HEK293 (cell line): Measurements from ENCODE around the gene NFIX.

Experiments used
- CTCF ChIA-PET: fragments of 350-600 bp; formaldehyde crosslinking; extraction: SDS; loops from one replicate; lab custom pipeline; 2021; ENCODE audit warnings: antibody characterized with exemption; lab: Yijun Ruan, JAX
- POLR2A ChIA-PET: fragments of 300-600 bp; formaldehyde crosslinking; extraction: SDS; loops from one replicate; lab custom pipeline; 2020; ENCODE audit warnings: antibody characterized with exemption, inconsistent platforms; lab: Yijun Ruan, JAX
- H3K27ac ChIP-seq: fragments of 200-500 bp; sonication (Bioruptor generic); 2 replicates; pipeline ENCODE4 v1.5.1; 2014; ENCODE audit warnings: low read depth, low read length, control low read depth, inconsistent platforms; ENCODE audit errors: extremely low read depth
- H3K36me3 ChIP-seq, 2 experiments: fragments of 200-500 bp in 1 of 2; sonication (Bioruptor generic) in 1 of 2; 1 replicate in 1 of 2; 2 replicates in 1 of 2; pipeline ENCODE4 v1.5.1; 2014 to 2017; ENCODE audit warnings: inconsistent platforms in 2 of 2, low read length in 2 of 2; ENCODE audit not compliant: control insufficient read depth in 2 of 2, insufficient read depth in 1 of 2
- H3K4me1 ChIP-seq: fragments of 200-500 bp; sonication (Bioruptor generic); 2 replicates; pipeline ENCODE4 v1.5.1; 2014; ENCODE audit warnings: mild to moderate bottlenecking, low read length, inconsistent platforms; ENCODE audit not compliant: control insufficient read depth, insufficient read depth
- H3K4me3 ChIP-seq: 2 replicates; pipeline ENCODE4 v1.5.1; 2011; ENCODE audit warnings: low read depth, mild to moderate bottlenecking, control low read depth, low read length, moderate library complexity
- H3K9me3 ChIP-seq: fragments of 200-500 bp; sonication (Bioruptor generic); 2 replicates; pipeline ENCODE4 v1.5.1; 2014; ENCODE audit warnings: low read depth, low read length, inconsistent platforms; ENCODE audit not compliant: control insufficient read depth, insufficient read depth
- GLIS2 ChIP-seq: fragments of 450-650 bp; formaldehyde crosslinking; IDR thresholded peaks from 2 replicates; pipeline ENCODE4 v1.5.1; 2016; ENCODE audit warnings: missing biosample characterization, missing genetic modification characterization
- HOXC10 ChIP-seq: sonication (generic); formaldehyde crosslinking; IDR thresholded peaks from 2 replicates; pipeline ENCODE4 v1.8.1; 2023; ENCODE audit warnings: mild to moderate bottlenecking, missing genetic modification reagents
- HOXD13 ChIP-seq: sonication (generic); formaldehyde crosslinking; IDR thresholded peaks from 2 replicates; pipeline ENCODE4 v1.8.0; 2022; ENCODE audit warnings: missing genetic modification reagents, borderline replicate concordance
- MYNN ChIP-seq: fragments of 450-650 bp; formaldehyde crosslinking; IDR thresholded peaks from 2 replicates; pipeline ENCODE4 v1.5.1; 2016; ENCODE audit warnings: missing biosample characterization, missing genetic modification characterization, borderline replicate concordance
- OSR2 ChIP-seq: fragments of 450-650 bp; formaldehyde crosslinking; IDR thresholded peaks from 2 replicates; pipeline ENCODE4 v1.5.1; 2016; ENCODE audit warnings: missing biosample characterization, missing genetic modification characterization
- SALL2 ChIP-seq: fragments of 450-650 bp; formaldehyde crosslinking; IDR thresholded peaks from 2 replicates; pipeline ENCODE4 v1.5.0; 2017; ENCODE audit warnings: missing biosample characterization, mild to moderate bottlenecking, missing genetic modification characterization, borderline replicate concordance
- SCRT2 ChIP-seq: fragments of 450-650 bp; formaldehyde crosslinking; IDR thresholded peaks from 2 replicates; pipeline ENCODE4 v1.5.1; 2016; ENCODE audit warnings: missing biosample characterization, missing genetic modification characterization
- YY1 ChIP-seq: fragments of 450-650 bp; formaldehyde crosslinking; IDR thresholded peaks from 2 replicates; pipeline ENCODE4 v1.5.1; 2018; ENCODE audit warnings: missing biosample characterization, missing genetic modification characterization
- ZNF155 ChIP-seq: fragments of 450-650 bp; formaldehyde crosslinking; IDR thresholded peaks from 2 replicates; pipeline ENCODE4 v1.5.1; 2016; ENCODE audit warnings: missing biosample characterization, missing genetic modification characterization
- ZNF248 ChIP-seq: fragments of 450-650 bp; formaldehyde crosslinking; IDR thresholded peaks from 2 replicates; pipeline ENCODE4 v1.5.1; 2017; ENCODE audit warnings: missing biosample characterization, missing genetic modification characterization
- ZNF266 ChIP-seq: fragments of 450-650 bp; formaldehyde crosslinking; IDR thresholded peaks from 2 replicates; pipeline ENCODE4 v1.5.1; 2016; ENCODE audit warnings: missing biosample characterization, missing genetic modification characterization, low read depth
- ZNF366 ChIP-seq: fragments of 450-650 bp; formaldehyde crosslinking; conservative IDR thresholded peaks from 2 replicates; pipeline ENCODE4 v1.5.1; 2016; ENCODE audit warnings: missing biosample characterization, missing genetic modification characterization
- ZNF394 ChIP-seq: fragments of 450-650 bp; formaldehyde crosslinking; IDR thresholded peaks from 2 replicates; pipeline ENCODE4 v1.5.1; 2016; ENCODE audit warnings: missing biosample characterization, missing genetic modification characterization, mild to moderate bottlenecking, moderate library complexity, borderline replicate concordance
- ZNF433 ChIP-seq: fragments of 450-650 bp; formaldehyde crosslinking; IDR thresholded peaks from 2 replicates; pipeline ENCODE4 v1.5.1; 2016; ENCODE audit warnings: missing biosample characterization, missing genetic modification characterization, low read depth
- ZNF48 ChIP-seq: fragments of 450-650 bp; formaldehyde crosslinking; IDR thresholded peaks from 2 replicates; pipeline ENCODE4 v1.5.1; 2016; ENCODE audit warnings: missing biosample characterization, missing genetic modification characterization
- ZNF600 ChIP-seq: fragments of 450-650 bp; formaldehyde crosslinking; IDR thresholded peaks from 2 replicates; pipeline ENCODE4 v1.5.1; 2016; ENCODE audit warnings: missing biosample characterization, missing genetic modification characterization
- ZNF629 ChIP-seq: fragments of 450-650 bp; formaldehyde crosslinking; IDR thresholded peaks from 2 replicates; pipeline ENCODE4 v1.5.1; 2017; ENCODE audit warnings: missing biosample characterization, missing genetic modification characterization
- ZNF660 ChIP-seq: fragments of 450-650 bp; IDR thresholded peaks from 2 replicates; pipeline ENCODE4 v1.5.1; 2018; ENCODE audit warnings: missing biosample characterization, mild to moderate bottlenecking, missing genetic modification characterization
- ZNF76 ChIP-seq: fragments of 450-650 bp; formaldehyde crosslinking; IDR thresholded peaks from 2 replicates; pipeline ENCODE4; 2016; ENCODE audit warnings: low read depth, missing biosample characterization, missing genetic modification characterization, borderline replicate concordance
- ZNF792 ChIP-seq: fragments of 450-650 bp; formaldehyde crosslinking; IDR thresholded peaks from 2 replicates; pipeline ENCODE4 v1.5.1; 2016; ENCODE audit warnings: missing biosample characterization, missing genetic modification characterization
- ZNF843 ChIP-seq: fragments of 450-650 bp; formaldehyde crosslinking; IDR thresholded peaks from 2 replicates; pipeline ENCODE4 v1.5.1; 2016; ENCODE audit warnings: missing biosample characterization, missing genetic modification characterization
- ZSCAN16 ChIP-seq: fragments of 450-650 bp; formaldehyde crosslinking; IDR thresholded peaks from 2 replicates; pipeline ENCODE4 v1.5.1; 2016; ENCODE audit warnings: missing biosample characterization, missing genetic modification characterization
- TF ChIP-seq, protein P1 (sequence below): fragments of 450-650 bp; formaldehyde crosslinking; IDR thresholded peaks from 2 replicates; pipeline ENCODE4 v1.5.1; 2017; ENCODE audit warnings: missing biosample characterization, missing genetic modification characterization
- TF ChIP-seq, protein P2 (sequence below): fragments of 450-650 bp; formaldehyde crosslinking; IDR thresholded peaks from 2 replicates; pipeline ENCODE4 v1.5.1; 2016; ENCODE audit warnings: missing biosample characterization, missing genetic modification characterization
- TF ChIP-seq, protein P3 (sequence below): fragments of 450-650 bp; formaldehyde crosslinking; IDR thresholded peaks from 2 replicates; pipeline ENCODE4 v1.5.1; 2016; ENCODE audit warnings: missing biosample characterization, missing genetic modification characterization
- TF ChIP-seq, protein P4 (sequence below): fragments of 450-650 bp; formaldehyde crosslinking; IDR thresholded peaks from 2 replicates; pipeline ENCODE4 v1.5.1; 2016; ENCODE audit warnings: missing biosample characterization, missing genetic modification characterization
- TF ChIP-seq, protein P5 (sequence below): fragments of 450-650 bp; formaldehyde crosslinking; IDR thresholded peaks from 2 replicates; pipeline ENCODE4 v1.5.1; 2016; ENCODE audit warnings: missing biosample characterization, missing genetic modification characterization

The NFIX gene

DNA sequence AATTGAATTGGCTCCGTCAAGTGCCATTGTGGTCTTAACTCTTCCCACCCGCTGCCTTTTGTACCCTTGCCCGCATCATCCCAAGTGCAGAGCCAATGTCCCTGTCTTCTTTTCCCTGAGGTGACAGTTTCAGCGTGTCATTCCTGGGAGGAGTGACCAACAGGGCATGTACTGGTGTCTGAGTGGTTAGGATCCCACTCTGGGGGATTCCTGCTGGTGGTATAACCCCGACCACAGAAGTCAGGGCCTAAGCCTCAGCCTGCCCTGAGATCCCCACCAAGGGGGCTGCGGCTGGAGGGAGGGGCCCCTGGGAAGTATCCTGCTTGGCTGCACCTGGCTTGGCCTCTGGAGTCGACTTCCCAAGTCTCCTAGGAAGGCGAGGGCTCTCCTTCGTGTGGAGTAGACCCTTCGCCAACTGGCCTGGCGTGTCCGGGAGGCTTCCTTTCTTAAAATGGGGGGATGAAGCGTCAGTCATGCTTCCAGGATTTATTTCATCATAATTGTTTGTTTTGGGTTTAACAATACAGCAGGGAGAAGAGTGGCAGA is 40.6 kb downstream of the NFIX start:
- TF ChIP-seq, protein P1, sequence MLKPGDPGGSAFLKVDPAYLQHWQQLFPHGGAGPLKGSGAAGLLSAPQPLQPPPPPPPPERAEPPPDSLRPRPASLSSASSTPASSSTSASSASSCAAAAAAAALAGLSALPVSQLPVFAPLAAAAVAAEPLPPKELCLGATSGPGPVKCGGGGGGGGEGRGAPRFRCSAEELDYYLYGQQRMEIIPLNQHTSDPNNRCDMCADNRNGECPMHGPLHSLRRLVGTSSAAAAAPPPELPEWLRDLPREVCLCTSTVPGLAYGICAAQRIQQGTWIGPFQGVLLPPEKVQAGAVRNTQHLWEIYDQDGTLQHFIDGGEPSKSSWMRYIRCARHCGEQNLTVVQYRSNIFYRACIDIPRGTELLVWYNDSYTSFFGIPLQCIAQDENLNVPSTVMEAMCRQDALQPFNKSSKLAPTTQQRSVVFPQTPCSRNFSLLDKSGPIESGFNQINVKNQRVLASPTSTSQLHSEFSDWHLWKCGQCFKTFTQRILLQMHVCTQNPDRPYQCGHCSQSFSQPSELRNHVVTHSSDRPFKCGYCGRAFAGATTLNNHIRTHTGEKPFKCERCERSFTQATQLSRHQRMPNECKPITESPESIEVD (tag by site-specific recombination) = no peak
- peak; percentile 42; the same call in 1 of the 2 replicates for TF ChIP-seq ZNF366 (tag by site-specific recombination)
- no peak for TF ChIP-seq ZNF76 (tag by site-specific recombination)
- TF ChIP-seq ZSCAN16 (tag by site-specific recombination) = no peak
- no peak for TF ChIP-seq HOXD13 (CRISPR knock-in tag)
- no peak for TF ChIP-seq GLIS2 (tag by site-specific recombination)
- no peak for TF ChIP-seq ZNF433 (tag by site-specific recombination)
- H3K27ac ChIP-seq = peak overlapping the region; percentile 50
- CTCF ChIA-PET = interaction anchor here (0.7 to 3.9 kb wide), 5 partner anchors 22 to 59 kb away, joined by 3 to 23 read pairs (median 5); no protein-coding TSS in a partner anchor
- POLR2A ChIA-PET = interaction anchor here (0.6 to 1.4 kb wide), 3 partner anchors 15 to 743 kb away, joined by 3 to 6 read pairs (median 4); no protein-coding TSS in a partner anchor
- H3K36me3 ChIP-seq = no peaks in the 10 kb centered on the region
- H3K4me1 ChIP-seq = peaks cover 29% of the 10 kb centered on the region
- no peaks in the 10 kb centered on the region for H3K9me3 ChIP-seq
- H3K4me3 ChIP-seq = no peak overlapping the region

DNA sequence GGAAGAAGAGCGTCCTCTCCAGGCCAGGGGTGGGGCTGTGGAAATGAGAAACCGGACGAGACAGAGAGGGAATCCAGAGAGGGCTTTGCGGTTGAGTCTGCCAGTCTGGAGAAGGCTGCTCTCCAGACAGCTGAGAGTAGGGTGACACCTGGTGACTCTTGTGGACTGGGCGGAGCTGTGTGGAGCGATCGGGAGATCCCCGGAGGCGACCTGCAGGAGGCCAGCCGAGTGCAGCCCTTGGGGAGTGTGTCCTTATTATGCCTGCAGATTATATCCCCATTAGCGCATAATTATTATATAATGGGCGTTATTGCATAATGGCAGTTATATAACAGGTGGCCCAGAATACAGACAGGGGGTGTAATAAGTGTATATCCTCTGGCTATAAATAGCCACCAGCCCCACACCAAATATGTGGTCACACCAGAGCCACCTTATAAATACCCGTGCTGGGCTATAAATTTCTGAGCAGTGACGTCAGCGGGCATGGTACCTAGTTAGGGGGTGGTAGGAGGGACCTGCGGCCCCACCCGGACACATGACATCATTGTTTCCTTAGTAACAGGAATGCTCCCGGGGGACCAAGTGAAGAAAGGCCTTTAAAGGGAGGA is 41.2 kb downstream of the NFIX start:
- H3K27ac ChIP-seq = peak overlapping the region; percentile 50
- no peak overlapping the region for H3K4me3 ChIP-seq
- no peaks in the 10 kb centered on the region for H3K9me3 ChIP-seq
- POLR2A ChIA-PET = interaction anchor here (0.5 to 1.4 kb wide), 5 partner anchors 8 to 743 kb away, joined by 3 to 6 read pairs (median 3); no protein-coding TSS in a partner anchor
- no peaks in the 10 kb centered on the region for H3K36me3 ChIP-seq
- CTCF ChIA-PET = interaction anchor here (0.5 to 3.9 kb wide), 9 partner anchors 9 to 101 kb away, joined by 3 to 23 read pairs (median 4); no protein-coding TSS in a partner anchor
- peaks cover 27% of the 10 kb centered on the region for H3K4me1 ChIP-seq
- TF ChIP-seq, protein P2, sequence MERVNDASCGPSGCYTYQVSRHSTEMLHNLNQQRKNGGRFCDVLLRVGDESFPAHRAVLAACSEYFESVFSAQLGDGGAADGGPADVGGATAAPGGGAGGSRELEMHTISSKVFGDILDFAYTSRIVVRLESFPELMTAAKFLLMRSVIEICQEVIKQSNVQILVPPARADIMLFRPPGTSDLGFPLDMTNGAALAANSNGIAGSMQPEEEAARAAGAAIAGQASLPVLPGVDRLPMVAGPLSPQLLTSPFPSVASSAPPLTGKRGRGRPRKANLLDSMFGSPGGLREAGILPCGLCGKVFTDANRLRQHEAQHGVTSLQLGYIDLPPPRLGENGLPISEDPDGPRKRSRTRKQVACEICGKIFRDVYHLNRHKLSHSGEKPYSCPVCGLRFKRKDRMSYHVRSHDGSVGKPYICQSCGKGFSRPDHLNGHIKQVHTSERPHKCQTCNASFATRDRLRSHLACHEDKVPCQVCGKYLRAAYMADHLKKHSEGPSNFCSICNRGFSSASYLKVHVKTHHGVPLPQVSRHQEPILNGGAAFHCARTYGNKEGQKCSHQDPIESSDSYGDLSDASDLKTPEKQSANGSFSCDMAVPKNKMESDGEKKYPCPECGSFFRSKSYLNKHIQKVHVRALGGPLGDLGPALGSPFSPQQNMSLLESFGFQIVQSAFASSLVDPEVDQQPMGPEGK (tag by site-specific recombination) = peak; percentile 98
- TF ChIP-seq ZNF600 (tag by site-specific recombination) (peak; percentile 85), YY1 (no peak), HOXC10 (no peak), ZNF394 (tag by site-specific recombination) (peak; percentile 72; the same call in 1 of the 2 replicates), ZNF155 (tag by site-specific recombination) (no peak), SALL2 (tag by site-specific recombination) (no peak), ZNF248 (tag by site-specific recombination) (no peak), ZNF266 (tag by site-specific recombination) (no peak), ZNF660 (tag by site-specific recombination) (peak; percentile 89), ZNF843 (tag by site-specific recombination) (no peak), ZNF792 (tag by site-specific recombination) (0 out of 2 replicates have a peak, but pooled peaks have one; percentile 7), SCRT2 (tag by site-specific recombination) (peak; percentile 85), ZNF48 (tag by site-specific recombination) (no peak), ZNF629 (tag by site-specific recombination) (peak; percentile 97), MYNN (tag by site-specific recombination) (no peak), OSR2 (tag by site-specific recombination) (peak; percentile 54; the same call in 1 of the 2 replicates)
- TF ChIP-seq, protein P3, sequence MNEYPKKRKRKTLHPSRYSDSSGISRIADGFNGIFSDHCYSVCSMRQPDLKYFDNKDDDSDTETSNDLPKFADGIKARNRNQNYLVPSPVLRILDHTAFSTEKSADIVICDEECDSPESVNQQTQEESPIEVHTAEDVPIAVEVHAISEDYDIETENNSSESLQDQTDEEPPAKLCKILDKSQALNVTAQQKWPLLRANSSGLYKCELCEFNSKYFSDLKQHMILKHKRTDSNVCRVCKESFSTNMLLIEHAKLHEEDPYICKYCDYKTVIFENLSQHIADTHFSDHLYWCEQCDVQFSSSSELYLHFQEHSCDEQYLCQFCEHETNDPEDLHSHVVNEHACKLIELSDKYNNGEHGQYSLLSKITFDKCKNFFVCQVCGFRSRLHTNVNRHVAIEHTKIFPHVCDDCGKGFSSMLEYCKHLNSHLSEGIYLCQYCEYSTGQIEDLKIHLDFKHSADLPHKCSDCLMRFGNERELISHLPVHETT (tag by site-specific recombination) = peak; percentile 67
- TF ChIP-seq, protein P4, sequence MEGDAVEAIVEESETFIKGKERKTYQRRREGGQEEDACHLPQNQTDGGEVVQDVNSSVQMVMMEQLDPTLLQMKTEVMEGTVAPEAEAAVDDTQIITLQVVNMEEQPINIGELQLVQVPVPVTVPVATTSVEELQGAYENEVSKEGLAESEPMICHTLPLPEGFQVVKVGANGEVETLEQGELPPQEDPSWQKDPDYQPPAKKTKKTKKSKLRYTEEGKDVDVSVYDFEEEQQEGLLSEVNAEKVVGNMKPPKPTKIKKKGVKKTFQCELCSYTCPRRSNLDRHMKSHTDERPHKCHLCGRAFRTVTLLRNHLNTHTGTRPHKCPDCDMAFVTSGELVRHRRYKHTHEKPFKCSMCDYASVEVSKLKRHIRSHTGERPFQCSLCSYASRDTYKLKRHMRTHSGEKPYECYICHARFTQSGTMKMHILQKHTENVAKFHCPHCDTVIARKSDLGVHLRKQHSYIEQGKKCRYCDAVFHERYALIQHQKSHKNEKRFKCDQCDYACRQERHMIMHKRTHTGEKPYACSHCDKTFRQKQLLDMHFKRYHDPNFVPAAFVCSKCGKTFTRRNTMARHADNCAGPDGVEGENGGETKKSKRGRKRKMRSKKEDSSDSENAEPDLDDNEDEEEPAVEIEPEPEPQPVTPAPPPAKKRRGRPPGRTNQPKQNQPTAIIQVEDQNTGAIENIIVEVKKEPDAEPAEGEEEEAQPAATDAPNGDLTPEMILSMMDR (tag by site-specific recombination) = peak; percentile 80
- TF ChIP-seq, protein P5, sequence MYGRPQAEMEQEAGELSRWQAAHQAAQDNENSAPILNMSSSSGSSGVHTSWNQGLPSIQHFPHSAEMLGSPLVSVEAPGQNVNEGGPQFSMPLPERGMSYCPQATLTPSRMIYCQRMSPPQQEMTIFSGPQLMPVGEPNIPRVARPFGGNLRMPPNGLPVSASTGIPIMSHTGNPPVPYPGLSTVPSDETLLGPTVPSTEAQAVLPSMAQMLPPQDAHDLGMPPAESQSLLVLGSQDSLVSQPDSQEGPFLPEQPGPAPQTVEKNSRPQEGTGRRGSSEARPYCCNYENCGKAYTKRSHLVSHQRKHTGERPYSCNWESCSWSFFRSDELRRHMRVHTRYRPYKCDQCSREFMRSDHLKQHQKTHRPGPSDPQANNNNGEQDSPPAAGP (tag by site-specific recombination) = peak; percentile 93
